ENCODE results near the gene TAX1BP1.
"Not testable (repeated sequence)": the region's sequence is repeated elsewhere in the genome, so short reads cannot be mapped to it uniquely, and the experiment has no call there.

TAX1BP1 gene

DNA sequence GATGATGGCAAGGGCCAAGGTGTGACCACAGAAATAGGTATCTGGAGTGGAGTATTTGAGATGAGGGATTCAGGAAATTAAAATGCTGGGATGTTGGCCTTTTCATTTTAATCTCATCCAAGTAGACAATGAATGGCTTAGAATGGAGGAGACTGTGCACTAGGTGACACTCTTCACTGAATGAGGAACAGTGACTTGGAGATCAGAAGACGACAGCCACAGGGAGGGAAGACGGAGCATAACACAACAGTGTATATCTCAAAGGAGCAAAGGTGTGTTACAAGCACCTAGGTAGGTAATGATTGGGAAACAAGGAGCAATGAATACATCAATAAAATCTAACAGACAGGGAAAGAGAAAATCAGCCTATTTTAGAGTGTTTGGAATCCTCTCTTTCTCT is 4.1 kb upstream of the TAX1BP1 start:
- in situ Hi-C loops (cut with HindIII; ENCODE audit: low pct_ligation_motif_present, low pct_unique_long_range_greater_than_20kb, low sequenced_read_pairs) = no loop called here
- no peak for DNase-seq

DNA sequence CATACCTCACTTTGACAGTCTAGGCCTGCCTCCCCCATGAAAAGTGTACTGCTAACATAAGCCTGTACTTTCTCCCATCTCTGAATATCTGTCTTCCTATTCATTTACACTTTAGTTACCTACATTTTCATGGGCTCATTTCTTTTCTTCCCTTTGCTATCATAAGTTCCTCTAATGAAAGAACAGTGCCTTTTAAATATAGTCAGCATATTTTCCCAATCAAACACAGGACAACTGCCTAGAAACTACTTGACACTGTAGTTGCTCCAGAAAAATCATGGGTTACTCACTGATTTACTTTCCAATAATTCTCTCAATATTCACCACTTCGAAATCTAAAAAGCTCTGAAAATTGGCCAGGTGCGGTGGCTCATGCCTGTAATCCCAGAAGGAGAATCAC is 2.8 kb upstream of the TAX1BP1 start:
- in situ Hi-C loops (cut with HindIII; ENCODE audit: low pct_ligation_motif_present, low pct_unique_long_range_greater_than_20kb, low sequenced_read_pairs) = no loop called here
- no peak for DNase-seq

DNA sequence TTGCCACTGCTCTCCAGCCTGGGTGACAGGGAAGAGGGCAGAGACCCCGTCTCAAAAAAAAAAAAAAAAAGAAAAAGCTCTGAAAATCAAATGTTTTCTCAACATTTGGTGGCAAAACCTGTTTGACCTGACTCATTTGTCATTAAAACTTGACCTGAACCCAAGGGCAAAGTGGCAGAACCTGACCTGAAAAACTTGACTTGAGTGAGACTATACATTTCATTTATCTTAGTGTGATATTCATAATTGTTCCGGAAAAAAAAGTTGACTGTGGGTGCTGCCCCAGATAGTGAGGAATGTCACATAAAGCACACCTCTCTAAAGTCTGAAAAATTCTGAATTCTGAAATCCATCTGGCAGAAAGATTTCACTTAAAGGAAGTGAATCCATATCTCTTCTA is 2.3 kb upstream of the TAX1BP1 start:
- no peak for DNase-seq
- in situ Hi-C loops (cut with HindIII; ENCODE audit: low pct_ligation_motif_present, low pct_unique_long_range_greater_than_20kb, low sequenced_read_pairs) = no loop called here

DNA sequence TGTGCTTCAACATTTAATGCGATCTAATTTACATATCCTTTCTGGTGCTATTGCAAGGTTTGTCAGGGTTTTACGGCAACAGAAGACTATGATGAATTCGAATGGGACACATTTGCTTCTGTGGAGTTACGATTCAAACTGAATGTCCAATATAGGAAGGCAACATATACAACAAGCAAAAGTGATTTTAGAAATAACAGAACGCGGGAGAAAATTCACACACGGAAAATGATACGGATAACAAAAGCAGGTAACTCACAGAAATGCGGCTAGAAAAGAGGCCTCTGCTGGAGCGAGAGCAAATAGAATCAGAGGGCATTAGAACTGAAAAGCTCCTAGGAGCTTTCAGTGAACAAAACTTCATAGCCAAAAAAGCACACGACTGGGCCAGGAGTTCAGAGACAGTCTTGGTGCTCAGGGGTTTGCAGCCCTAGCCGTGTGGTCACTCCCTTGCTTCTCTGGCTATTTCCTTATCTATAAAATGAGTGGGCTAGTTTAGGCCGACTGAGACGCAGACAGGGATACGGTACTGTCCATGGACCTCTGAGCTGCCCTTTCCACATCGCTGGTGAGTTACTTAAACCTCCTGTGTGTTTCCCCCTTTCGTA is 557 bp upstream of the TAX1BP1 start:
- no peak for DNase-seq
- in situ Hi-C loops (cut with HindIII; ENCODE audit: low pct_ligation_motif_present, low pct_unique_long_range_greater_than_20kb, low sequenced_read_pairs) = no loop called here

DNA sequence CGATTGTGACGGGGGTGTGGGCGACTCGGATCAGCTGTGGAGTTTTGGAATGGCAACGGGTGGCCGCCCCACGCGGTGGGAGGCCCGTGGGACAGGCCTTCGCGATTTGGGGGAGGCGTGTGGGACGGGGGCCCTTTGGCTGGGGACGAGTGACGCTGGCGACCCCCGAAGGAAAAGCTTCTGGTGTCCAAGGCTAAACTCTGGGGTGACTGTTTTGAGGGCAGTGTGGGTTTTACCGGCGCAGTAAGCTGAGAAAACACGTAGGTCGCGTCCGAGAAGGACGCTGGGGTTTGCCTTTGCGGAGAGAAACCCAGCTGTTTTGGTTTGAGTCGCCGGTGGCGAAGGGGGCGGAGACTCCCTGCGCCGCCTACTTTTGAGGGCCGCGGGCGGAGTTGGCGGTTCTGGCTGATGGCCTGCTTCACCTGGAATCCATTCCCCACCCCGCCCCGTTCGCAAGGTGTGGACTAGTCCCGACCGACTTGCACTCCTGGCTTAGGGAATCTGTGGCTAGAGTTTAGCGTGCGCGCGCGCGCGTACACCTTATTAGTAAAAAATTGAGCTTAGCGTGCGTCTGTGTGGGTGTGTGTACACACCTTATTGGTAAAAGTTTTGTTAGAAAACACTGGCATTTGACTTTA is 606 bp downstream of the TAX1BP1 start:
- peak; percentile 88 for DNase-seq
- in situ Hi-C loops (cut with HindIII; ENCODE audit: low pct_ligation_motif_present, low pct_unique_long_range_greater_than_20kb, low sequenced_read_pairs) = no loop called here

DNA sequence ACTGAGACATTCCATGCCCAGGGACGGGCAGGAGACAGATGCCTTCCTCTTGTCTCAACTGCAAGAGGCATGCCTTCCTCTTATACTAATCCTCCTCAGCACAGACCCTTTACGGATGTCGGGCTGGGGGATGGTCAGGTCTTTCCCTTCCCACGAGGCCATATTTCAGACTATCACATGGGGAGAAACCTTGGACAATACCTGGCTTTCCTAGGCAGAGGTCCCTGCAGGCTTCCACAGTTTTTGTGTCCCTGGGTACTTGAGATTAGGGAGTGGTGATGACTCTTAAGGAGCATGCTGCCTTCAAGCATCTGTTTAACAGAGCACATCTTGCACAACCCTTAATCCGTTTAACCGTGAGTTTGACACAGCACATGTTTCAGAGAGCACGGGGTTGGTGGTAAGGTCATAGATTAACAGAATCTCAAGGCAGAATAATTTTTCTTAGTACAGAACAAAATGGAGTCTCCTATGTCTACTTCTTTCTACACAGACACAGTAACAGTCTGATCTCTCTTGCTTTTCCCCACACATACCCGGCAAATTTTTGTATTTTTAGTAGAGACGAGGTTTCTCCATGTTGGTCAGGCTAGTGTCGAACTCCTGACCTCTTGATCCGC is 2.2 kb downstream of the TAX1BP1 start:
- in situ Hi-C loops (cut with HindIII; ENCODE audit: low pct_ligation_motif_present, low pct_unique_long_range_greater_than_20kb, low sequenced_read_pairs); DNase-seq: not testable (repeated sequence)

DNA sequence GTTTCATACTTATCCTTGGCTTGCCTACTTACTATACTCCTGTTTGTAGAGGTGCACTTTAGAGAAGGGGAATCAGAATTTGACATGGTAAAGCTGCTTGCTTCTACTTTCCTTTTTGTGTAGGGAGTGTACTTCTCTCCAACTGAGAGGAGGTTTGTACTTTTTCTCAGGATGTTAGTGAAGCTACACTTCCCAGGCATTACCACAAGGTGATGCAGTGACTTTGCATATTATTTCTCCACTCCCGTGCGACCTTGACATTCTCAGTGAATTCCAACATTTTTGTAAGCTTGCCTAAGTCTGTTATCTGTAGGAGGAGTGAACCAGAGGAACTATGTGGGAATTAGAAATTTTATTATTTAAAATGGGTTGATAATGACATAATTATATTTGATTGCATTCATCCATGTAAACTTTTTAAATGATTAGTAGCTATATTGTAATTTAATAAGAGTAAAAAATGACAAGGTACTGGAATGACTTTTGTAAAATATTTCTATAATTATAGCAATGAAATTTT is 5.2 kb downstream of the TAX1BP1 start:
- peak; percentile 91 for DNase-seq
- in situ Hi-C loops (cut with HindIII; ENCODE audit: low pct_ligation_motif_present, low pct_unique_long_range_greater_than_20kb, low sequenced_read_pairs) = no loop called here

DNA sequence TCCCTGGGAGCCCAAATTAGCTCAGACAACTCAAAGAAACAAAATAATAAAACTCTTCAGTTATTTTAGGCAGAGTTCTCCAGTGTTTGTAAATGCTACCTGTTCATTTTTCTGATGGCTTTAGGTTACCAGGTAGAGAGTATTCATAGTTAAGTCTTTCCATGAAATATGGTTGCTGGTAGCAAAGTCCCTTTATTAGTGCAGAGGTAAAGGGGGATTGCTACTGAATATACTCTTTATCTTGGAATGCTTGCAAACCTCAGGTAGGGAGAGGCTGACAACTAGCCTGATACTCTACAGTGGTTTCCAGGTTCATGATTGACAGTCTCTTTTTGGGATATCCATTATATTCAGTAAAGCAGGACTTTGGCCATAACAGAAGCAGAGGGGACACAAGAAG is 6.5 kb downstream of the TAX1BP1 start:
- DNase-seq = no peak

DNA sequence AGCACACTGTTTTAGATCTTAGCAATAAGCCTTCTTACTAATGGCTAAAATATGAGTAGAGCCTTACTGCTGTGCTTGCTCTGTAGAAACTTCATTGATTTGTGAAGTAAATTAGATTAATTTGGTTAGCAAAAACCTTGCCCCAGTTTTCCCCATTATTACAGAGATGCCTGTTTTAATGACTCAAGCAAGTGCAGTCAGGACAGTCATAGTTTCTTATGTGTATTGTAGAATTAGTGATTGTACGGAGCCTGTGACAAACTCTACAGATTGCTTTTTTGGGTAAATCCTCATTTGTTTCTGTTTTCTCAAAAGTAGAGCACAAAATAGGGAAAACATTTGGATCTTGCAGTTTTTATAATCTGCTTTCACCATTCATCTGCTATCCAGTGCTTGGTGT is 7.0 kb downstream of the TAX1BP1 start:
- in situ Hi-C loops (cut with HindIII; ENCODE audit: low pct_ligation_motif_present, low pct_unique_long_range_greater_than_20kb, low sequenced_read_pairs) = no loop called here
- DNase-seq = no peak

More for the DNA sequence above, 6.5 kb downstream of the TAX1BP1 start:
- in situ Hi-C loops (cut with HindIII; ENCODE audit: low pct_ligation_motif_present, low pct_unique_long_range_greater_than_20kb, low sequenced_read_pairs) = no loop called here

DNA sequence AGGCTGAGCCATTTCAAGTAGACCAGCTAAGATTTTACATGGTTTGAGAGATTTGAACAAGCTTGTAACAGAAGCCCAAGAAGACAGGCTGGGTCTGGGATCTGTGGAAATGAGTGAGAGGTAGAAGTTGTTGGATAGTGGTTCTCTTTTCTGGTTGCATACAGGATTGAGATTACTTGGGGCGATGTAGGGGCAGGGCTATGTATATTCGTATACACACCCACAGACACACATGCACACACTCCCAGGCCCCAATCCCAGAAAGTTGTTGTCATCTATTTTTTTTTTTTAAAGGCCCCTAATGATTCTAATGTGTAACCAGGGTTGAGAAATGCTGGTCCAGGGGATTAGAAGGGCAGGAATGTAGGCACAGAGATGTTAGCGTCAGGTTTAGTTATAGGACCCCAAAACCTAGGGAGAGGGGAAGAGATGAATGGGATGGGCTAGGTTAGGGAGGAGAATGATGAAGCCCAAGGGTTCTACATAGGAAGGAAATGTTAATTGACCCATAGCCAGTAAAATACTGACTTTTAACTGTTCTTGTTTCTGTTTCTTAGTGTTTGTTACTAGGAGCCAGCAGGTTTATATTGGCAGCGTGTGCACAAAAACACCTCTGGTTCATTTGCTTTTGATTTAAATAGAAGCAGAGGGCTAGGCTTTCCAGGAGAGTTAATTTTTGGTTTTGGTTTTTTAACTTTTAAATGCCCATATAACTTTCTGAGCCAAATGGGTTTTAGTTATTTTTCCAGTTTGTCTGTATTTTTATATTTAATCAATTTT is 7.8 kb downstream of the TAX1BP1 start:
- no peak for DNase-seq
- in situ Hi-C loops (cut with HindIII; ENCODE audit: low pct_ligation_motif_present, low pct_unique_long_range_greater_than_20kb, low sequenced_read_pairs) = no loop called here

DNA sequence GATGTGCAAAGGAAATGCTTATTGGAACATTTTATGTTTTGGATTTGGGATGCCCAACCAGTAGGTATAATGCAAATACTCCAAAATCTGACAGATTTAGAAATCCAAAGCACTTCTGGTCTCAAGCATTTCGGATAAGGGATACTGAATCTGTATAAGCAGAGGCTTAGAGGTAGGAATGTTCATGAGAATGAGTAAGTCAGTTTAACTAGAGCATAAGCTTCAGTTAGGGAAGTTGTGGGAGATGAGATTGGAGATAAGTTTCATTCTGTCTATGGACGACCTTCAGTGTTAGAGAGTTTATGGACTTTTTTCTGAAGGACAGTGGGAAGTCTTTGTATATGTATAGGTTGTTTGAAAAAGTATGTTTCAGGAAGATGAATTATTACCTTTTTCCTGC is 10.4 kb downstream of the TAX1BP1 start:
- in situ Hi-C loops (cut with HindIII; ENCODE audit: low pct_ligation_motif_present, low pct_unique_long_range_greater_than_20kb, low sequenced_read_pairs) = no loop called here
- no peak for DNase-seq

DNA sequence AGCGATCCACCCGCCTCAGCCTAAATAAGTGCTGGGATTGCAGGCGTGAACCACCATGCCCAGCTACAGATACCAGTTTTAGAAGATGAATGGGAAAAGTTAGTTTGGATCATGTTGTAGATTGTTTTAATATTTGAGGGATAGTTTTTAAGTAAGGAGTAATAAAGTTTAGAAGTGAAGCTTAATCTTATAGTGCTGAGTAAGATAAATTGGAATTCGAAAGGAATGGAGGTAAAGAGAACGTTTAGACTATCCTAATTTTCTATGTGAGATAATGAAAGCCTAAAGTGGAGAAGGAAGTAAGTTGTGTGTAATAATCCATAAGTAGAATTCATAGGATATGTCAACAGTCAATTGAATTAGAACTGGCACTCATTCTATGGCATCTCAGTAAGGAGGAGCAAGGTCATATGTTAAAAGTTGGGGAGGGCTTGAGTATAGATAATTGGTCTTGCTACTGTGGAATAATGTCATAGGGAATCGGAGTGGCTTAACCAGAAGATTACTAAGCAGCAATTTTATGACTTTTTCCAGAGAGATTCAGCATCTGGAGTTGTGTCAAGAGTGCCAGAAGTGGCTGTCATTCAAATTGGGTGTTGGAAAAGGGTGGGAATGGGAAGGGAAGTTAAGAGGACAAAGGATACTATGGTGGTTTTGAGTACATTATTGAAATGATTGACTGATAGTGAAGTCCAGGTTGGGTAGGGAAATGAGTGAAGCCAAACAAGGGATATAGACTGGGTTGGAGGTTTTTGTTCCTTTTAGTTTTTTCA is 12.1 kb downstream of the TAX1BP1 start:
- no peak for DNase-seq
- in situ Hi-C loops (cut with HindIII; ENCODE audit: low pct_ligation_motif_present, low pct_unique_long_range_greater_than_20kb, low sequenced_read_pairs) = no loop called here

DNA sequence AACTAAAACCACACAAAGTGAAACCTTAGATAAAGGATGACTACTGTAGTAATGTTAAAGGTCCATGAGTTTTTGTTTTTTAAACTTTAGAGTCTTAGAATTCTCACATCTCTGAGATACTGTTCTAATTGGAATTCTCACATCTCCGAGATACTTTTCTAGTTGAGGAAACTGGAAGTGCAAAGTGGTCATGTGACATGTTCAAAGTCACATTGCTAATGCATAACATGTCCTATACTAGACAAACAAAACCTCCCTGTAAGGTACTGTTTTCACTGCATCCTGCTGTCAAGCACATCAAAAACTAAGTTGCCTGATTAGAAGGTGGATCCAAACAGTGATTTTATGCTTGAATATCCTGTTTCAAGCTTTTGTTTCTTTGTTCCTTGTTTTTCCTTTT is 13.9 kb downstream of the TAX1BP1 start:
- DNase-seq = no peak
- in situ Hi-C loops (cut with HindIII; ENCODE audit: low pct_ligation_motif_present, low pct_unique_long_range_greater_than_20kb, low sequenced_read_pairs) = no loop called here

DNA sequence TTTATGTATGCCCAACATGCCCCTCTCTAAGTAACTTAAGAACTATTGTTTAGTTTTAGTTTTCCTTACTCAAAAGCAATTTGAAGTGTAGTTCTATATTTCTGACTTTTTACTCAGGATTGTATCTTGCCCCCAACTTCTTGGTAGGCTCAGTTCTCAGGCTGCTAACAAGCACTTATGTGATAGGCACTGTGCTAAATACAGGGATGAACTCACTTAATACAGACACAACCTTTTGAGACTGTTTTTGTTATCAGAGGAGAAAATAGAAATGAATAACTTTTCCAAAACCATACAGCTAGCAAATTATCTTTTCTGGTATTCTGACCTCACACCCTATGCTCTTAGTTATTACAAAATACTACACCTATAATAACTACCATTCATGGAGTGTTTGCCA is 16.3 kb downstream of the TAX1BP1 start:
- no peak for DNase-seq
- in situ Hi-C loops (cut with HindIII; ENCODE audit: low pct_ligation_motif_present, low pct_unique_long_range_greater_than_20kb, low sequenced_read_pairs) = no loop called here

DNA sequence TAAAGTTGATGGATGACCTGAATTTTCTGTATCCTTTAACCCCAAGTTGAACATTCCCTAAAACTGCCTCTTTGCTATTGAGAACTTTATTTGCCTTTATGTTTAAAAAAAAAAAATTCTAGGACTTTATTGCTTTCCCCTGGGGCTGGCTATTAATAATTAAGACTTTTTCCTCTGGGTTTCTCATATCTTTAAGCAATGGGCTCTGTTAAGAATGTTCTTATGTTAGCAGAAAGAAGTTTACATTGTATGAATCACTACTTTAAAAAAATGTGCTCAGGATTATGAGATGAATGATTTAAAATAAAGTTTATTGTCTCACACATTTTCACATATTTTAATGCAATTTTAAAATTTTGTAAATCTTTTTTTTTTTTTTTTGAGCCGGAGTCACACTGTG is 19.5 kb downstream of the TAX1BP1 start:
- in situ Hi-C loops (cut with HindIII; ENCODE audit: low pct_ligation_motif_present, low pct_unique_long_range_greater_than_20kb, low sequenced_read_pairs) = no loop called here
- DNase-seq = no peak

DNA sequence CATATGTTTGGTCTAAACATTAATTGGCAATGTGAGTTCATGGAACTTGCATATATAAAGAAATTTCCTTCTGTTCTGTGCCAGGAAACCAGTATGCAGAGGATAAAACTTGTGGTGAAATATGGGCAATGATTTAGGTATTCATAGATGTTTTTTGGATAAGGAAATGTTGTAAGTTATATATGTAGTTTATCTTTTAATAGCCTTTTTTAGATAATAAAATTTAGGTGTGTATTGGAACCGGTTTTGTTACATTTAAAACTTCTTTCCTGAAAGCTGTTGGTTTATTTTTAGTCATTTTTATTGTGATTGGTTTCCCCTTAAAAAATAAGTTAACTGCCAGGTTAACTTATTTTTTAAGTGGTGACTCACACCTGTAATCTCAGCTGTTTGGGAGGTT is 22.1 kb downstream of the TAX1BP1 start:
- in situ Hi-C loops (cut with HindIII; ENCODE audit: low pct_ligation_motif_present, low pct_unique_long_range_greater_than_20kb, low sequenced_read_pairs) = no loop called here
- DNase-seq = no peak

DNA sequence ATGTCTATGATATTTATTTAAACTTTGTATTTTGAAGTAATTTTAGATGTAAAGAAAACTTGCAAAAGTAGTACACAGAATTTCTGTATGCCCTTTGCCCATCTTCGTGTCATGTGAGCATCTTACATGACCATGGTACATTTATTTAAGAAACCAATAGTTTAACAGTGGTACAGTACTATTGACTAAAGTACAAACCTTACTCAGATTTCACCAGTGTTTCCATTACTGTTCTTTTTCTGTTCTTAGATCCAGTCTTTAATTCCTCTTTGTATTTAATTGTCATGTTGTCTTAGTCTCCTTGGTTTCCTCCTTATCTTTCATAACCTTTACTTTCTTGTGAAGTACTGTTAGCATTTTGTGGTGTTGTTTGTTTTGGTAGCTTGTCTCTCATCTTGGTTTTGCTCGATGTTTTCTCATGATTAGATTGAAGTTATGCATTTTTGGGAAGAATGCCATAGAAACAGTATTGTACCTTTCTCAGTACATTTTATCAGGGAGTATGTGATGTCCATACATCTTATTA is 24.1 kb downstream of the TAX1BP1 start:
- in situ Hi-C loops (cut with HindIII; ENCODE audit: low pct_ligation_motif_present, low pct_unique_long_range_greater_than_20kb, low sequenced_read_pairs) = no loop called here
- no peak for DNase-seq

DNA sequence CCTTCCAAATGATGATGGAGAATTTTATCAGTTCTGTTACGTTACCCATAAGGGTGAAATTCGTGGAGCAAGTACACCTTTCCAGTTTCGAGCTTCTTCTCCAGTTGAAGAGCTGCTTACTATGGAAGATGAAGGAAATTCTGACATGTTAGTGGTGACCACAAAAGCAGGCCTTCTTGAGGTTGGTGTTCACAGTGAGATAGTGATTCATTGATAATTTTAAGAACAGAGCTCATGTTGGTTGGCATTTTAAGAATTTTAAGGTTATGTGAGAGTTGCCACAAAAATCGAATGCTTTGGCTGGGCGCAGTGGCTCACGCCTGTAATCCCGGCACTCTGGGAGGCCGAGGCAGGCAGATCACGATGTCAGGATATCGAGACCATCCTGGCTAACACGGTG is 25.9 kb downstream of the TAX1BP1 start:
- in situ Hi-C loops (cut with HindIII; ENCODE audit: low pct_ligation_motif_present, low pct_unique_long_range_greater_than_20kb, low sequenced_read_pairs) = no loop called here
- no peak for DNase-seq
